SH-SY5Y (cell line): ENCODE data around the gene MMP15.

Experiments
- GATA2 ChIP-seq: IDR thresholded peaks from 2 replicates; pipeline ENCODE4 v1.6.1; 2011; ENCODE audit warnings: mild to moderate bottlenecking, low read depth, low read length
- GATA3 ChIP-seq: IDR thresholded peaks from 2 replicates; pipeline ENCODE4 v1.6.1; 2011; ENCODE audit warnings: low read depth, mild to moderate bottlenecking, low read length, moderate library complexity

- TF ChIP-seq GATA3 (no peak), GATA2 (no peak)
These were observed 51.0 kb downstream of the MMP15 start for GRCh38 chr16:58076514-58076913.
